ENCODE results near the gene CEACAM20.
"Not testable (repeated sequence)": the region's sequence is repeated elsewhere in the genome, so short reads cannot be mapped to it uniquely, and the experiment has no call there.

The CEACAM20 gene

GRCh38 chr19:44548736-44549135 lies 19.3 kb upstream of the CEACAM20 start:
- DNase-seq (ENCODE audit: low spot score) = no peak

DNA sequence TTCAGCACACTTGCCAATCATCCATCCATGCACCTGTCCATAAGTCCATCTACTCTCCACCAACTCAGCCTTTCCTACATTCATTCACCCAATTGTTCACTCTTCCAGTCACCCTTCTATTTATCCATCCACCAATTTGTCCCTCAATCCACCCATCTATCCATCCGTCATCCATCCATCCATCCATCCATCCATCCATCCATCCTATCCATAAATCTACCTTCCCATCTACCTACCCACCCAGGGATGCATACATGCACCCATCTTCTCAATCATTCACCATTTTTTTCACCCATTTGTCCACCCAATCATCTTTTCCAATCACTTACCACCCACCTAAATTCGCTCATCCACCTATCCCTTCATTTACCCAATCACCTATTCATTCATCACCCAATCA lies 14.6 kb upstream of the CEACAM20 start:
- DNase-seq (ENCODE audit: low spot score) = no peak

DNA sequence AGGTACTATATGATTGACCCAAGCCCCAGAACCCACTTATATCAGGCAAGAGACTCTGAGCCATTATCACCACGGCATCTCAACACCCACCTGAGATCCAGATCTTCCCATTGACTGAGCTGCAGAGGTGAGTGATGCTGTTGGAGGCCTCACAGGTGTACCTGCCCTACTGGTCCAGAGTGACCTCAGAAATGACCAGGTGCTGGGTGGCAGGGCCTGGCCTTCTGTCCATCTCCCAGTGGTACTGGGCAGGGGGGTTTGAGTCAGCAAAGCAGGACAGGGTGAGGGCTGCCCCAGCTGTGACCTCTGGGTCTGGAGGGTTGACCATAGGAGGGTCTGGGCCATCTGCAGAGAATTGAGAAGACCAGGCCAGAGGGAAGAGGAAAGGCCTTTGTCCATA lies 13.2 kb upstream of the CEACAM20 start:
- no peak for DNase-seq (ENCODE audit: low spot score)

DNA sequence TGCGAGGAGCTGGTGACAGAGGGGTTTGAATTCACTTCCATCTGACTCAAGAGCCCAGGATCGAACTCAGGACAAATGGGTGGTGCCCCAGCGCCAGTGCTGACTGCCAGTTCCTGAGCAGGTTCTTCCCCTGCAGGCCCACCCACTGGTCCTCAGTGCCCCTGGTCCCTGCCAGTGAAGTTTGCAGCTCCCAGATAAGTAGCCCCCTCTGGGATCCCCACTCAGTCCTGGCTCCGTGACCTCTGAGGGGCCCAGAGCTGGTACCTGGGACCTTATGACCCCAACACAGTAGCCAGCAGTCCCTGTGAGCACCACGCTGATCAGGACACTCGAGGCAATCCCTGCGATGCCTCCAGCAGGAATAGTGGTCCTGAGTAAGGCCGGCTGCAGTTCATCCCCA lies 11.3 kb upstream of the CEACAM20 start:
- DNase-seq (ENCODE audit: low spot score) = no peak

GRCh38 chr19:44539991-44540390 lies 10.5 kb upstream of the CEACAM20 start:
- no peak for DNase-seq (ENCODE audit: low spot score)

- no peak for DNase-seq (ENCODE audit: low spot score)
Observed at GRCh38 chr19:44539236-44539826, 9.9 kb upstream of the CEACAM20 start.

DNA sequence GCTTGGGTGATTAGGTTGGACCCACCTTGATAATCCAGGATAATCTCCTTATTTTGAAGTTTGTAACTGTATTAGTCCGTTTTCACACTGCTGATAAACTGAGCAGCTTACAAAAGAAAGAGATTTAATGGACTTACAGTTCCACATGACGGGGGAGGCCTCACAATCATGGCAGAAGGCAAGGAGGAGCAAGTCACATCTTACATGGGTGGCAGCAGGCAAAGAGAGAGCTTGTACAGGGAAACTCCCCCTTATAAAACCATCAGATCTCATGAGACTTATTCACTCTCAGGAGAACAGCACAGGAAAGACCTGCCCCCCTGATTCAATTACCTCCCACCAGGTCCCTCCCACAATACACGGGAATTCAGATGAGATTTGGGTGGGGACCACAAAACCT lies 5.9 kb upstream of the CEACAM20 start:
- not testable (repeated sequence) for DNase-seq (ENCODE audit: low spot score)

DNA sequence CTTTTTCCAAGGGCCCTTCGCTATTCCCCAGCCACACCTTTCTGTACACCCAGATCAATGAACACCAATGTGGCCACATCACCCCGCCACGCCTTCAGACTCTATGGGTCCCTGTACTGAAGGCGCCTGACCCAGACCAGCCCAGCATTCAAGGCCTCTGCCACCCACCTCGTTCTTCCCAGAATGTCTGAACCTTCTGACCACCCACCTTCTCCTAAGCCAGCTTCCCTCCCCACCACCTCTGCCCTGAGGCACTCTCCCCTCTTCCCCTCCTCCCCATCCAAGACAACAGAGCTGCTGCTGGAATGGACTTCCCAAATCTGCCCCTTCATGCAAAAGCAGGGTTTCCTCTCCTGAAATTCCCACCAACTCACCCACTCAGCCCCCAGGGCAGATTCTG lies 3.3 kb upstream of the CEACAM20 start:
- no peak for DNase-seq (ENCODE audit: low spot score)

DNA sequence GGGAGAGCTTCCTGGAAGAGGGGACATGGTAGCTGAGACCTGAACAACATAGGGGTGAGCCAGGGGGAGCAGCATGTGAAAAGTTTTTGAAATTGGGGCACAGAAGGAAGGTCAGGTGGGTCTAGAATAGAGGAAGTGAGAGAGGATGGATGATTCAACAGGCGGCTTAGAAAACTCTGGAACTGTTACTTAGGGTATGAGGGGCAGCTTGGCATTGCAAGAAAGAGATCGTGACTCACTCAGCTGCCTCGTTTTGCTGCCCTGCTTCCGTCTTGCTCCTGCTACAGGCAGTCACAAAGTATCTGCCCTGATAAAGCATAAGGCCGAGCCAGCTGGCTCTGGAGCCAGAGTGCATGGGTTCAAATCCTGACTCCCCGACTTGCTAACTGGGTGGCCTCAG lies 1.3 kb upstream of the CEACAM20 start:
- DNase-seq (ENCODE audit: low spot score) = no peak

GRCh38 chr19:44527554-44527953 lies 1.9 kb downstream of the CEACAM20 start:
- DNase-seq (ENCODE audit: low spot score) = no peak

DNA sequence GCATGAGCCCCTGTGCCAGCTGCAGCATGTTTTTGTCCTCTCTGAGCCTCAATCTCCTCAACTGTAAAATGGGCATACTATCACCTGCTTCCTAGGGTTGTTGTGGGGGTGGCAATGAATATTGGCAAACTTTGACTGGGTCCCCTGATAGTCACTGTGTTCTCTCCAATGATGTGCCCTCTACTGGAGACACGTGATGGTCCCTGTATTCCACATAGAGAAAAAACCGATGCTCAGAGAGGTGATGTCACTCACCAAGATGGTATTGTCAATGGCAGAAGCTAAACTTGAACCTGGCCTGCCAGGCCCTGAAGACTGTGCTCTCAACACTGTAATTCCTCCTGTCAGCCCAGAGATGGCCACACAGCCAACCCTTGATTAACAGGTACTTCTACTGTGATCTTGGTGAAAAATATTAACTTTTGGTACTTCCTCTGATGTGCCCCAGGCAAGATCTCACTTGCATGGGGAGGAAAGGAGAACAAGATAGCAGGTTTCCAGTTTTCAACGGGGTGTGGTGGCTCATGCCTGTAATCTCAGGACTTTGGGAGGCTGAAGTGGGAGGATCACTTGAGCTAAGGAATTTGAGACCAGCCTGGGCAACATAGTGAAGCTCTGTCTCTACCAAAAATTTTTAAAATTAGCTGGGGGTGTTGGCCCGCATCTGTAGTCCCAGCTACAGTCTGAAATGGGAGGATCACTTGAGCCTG lies 3.6 kb downstream of the CEACAM20 start:
- DNase-seq (ENCODE audit: low spot score) = no peak

- no peak for DNase-seq (ENCODE audit: low spot score)
Observed at GRCh38 chr19:44521370-44521769, 8.1 kb downstream of the CEACAM20 start.

- DNase-seq (ENCODE audit: low spot score) = no peak
Observed at GRCh38 chr19:44517146-44517545, 12.3 kb downstream of the CEACAM20 start.

DNA sequence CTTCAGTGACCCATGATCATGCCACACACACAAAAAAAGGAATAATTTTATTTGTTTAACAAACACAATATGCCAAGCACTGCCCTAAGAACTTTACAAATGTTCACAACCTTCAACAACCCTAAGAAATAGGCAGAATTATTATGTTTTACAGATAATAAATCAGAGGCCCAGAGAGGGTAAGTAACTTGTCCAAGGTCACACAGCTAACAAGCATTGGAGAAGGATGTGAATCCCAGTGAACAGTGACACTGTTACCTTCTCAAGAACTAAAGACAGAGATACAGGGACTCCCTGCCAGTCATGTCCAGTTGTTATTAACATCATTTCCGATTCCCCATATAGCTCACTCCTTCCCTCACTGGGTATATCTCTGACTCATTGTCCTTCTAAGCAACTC lies 13.6 kb downstream of the CEACAM20 start:
- no peak for DNase-seq (ENCODE audit: low spot score)

GRCh38 chr19:44515031-44515430 lies 14.4 kb downstream of the CEACAM20 start:
- no peak for DNase-seq (ENCODE audit: low spot score)

DNA sequence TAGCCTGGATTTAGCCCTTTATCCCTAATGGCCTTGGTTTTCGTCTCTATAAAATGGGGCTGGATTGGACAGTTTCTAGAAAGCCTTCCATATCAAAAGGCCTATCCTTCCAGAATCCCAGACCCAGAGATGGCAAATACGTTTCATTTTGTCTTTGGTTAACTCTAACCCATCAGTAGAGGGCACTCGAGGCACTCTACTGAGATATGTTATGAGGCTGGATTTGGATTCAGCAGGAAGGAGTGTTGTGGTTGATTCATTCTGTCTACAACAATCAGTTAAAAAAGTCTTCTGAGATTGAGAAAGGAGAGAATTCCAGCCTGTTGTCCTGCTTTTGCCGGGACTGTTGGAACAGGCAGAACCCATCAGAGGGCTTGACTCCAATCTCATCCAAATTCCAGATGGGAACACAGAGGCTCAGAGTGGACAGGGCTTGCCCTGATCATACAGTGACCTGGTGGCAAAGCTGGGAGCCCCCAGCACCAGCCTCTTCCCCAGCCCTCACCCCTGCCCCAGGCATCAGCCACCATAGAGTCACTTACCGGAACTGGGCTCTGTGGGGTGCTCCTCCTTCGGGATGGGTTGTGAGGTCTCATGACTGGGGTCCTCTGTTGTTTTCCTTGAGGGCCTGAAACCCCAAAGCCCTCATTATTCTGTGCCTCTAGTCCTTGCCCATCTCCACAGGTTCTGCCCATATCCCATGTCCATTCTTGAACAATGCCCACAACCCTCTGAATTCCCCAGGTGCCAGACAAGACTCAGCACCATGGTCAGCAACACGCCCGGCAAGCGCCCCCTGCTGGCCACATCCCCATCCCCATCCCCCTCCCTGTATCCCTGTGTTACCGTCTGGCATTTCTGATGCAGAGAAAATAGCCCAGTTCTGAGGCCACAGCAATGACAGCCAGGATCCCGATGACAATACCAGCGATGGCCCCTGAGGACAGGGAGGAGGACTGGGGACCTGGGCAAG lies 16.9 kb downstream of the CEACAM20 start:
- DNase-seq (ENCODE audit: low spot score) = peak; percentile 28

GRCh38 chr19:44509478-44509877 lies 20.0 kb downstream of the CEACAM20 start:
- DNase-seq (ENCODE audit: low spot score) = no peak

GRCh38 chr19:44499962-44500949 lies 29.2 kb downstream of the CEACAM20 start, which contains the start of gene ZNF180:
Gene ZNF180 (minus strand): TSS chr19:44500522. CDS start chr19:44497334, 3,188 bp downstream.
- DNase-seq (ENCODE audit: low spot score) = peak; percentile 97

DNA sequence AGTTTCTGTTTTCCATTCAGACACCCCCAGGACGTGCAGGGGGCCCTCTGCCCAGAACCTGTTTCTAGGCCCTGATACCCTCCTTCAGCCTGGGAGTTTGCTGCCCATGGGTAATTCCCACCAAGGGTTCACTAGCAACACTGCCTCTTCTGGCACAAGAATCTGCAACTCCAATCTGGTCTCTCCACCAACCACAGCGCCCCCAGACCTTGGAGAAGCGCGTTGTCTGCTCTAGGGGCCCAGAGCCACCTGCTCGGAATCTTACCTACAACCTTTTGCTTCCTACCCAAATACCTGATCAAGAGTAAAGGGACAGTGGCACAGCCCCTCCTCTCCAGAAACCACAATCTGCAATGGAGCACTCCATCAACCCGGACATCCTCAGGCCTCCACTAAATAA lies 29.9 kb downstream of the CEACAM20 start:
- no peak for DNase-seq (ENCODE audit: low spot score)

DNA sequence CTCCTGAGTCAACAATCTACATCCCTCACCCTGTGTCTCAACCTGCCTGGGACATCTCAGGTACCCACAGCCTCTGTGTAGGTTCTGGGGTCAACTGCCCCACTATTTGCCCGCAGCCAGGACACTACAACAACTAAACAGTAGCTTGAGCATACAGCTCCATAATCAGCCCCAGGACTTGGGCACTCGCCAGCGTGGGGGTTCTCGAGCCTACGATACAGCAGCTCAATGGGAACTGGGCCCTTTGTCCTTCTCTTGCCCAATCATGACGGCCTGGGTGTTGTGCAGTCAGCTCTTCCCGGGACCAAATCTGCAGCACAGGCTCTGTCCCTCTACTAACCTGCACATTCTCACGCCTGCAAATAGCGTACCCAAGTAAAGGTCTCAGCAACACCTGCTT lies 30.5 kb downstream of the CEACAM20 start:
- DNase-seq (ENCODE audit: low spot score) = no peak

DNA sequence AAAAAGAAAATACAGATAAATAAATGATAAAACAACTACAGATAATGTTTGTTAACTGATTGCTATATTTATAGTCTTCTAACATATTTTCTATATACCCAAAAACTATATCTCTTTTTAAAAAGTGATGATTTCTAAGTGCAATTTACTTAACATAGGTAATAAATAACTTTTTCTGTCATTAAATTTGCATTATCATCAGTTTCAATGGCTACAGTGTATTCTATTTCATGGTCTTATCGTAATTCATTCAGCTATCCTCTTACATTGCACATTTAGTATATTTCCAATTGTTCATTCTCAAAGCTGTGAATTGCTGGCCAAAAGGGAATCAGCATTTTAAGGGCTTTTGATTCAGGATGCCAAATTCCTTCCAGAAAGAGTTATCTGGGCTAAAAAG lies 32.8 kb downstream of the CEACAM20 start:
- DNase-seq (ENCODE audit: low spot score) = no peak

All from cerebellar cortex (tissue), 1 donor.